B cell (primary cell): ENCODE measurements around the gene TMED6. TPM values are rescaled to one million over a fixed set of nuclear protein-coding genes. Genes with fewer than 3 reads are reported as not detected.
A peak's percentile ranks its signal among the peaks of the same experiment; 100 is the strongest.

ENCODE experiments used
- ATAC-seq: fragments of 200-7000 bp; cut with Tn5 transposase; one replicate; pipeline ENCODE4 v1.10.0; 2021; ENCODE audit warnings: low read depth, mild to moderate bottlenecking, moderate number of reproducible peaks, moderate library complexity
- CTCF ChIA-PET: fragments of 350-600 bp; sonication (Branson Sonifier 250); formaldehyde crosslinking; loops from one replicate; lab custom pipeline; 2021; ENCODE audit warnings: antibody characterized with exemption, inconsistent platforms; lab: Charles Lee
- POLR2A ChIA-PET: fragments of 350-600 bp; sonication (Branson Sonifier 250); formaldehyde crosslinking; loops from one replicate; lab custom pipeline; 2021; ENCODE audit warnings: antibody characterized with exemption; lab: Charles Lee
- DNase-seq: peaks from one replicate; pipeline ENCODE4 v3.0.0; 2013
- H2AFZ ChIP-seq: 2 replicates; pipeline ENCODE4 v1.6.1; 2012; ENCODE audit warnings: mild to moderate bottlenecking, low read depth, low read length; ENCODE audit not compliant: insufficient read depth, poor library complexity, severe bottlenecking
- H3K27ac ChIP-seq, 2 donors: 1 replicate in 1 of 2; 2 replicates in 1 of 2; pipeline ENCODE4 v1.5.1; 2012 to 2013; ENCODE audit warnings: low read length in 2 of 2, mild to moderate bottlenecking in 2 of 2, moderate library complexity in 1 of 2
- H3K27me3 ChIP-seq, 4 experiments: fragments of 200-600 bp in 1 of 4; sonication (generic) in 1 of 4; replicated peaks in 1 of 4; 1 replicate in 2 of 4; 2 replicates in 2 of 4; pipeline versions ENCODE4 v1.6.1 to v1.7.0; 2013 to 2016; ENCODE audit warnings: low read length in 3 of 4, mild to moderate bottlenecking in 2 of 4, mixed read lengths in 1 of 4, moderate library complexity in 1 of 4; ENCODE audit not compliant: insufficient read depth in 4 of 4, control insufficient read depth in 3 of 4; ENCODE audit errors: control extremely low read depth in 1 of 4
- H3K36me3 ChIP-seq, 2 experiments: replicated peaks in 1 of 2; 1 replicate in 1 of 2; 2 replicates in 1 of 2; pipeline versions ENCODE4 v1.6.1 to v1.7.1; 2013; ENCODE audit warnings: low read length in 1 of 2; ENCODE audit not compliant: insufficient read depth in 2 of 2, control insufficient read depth in 1 of 2; ENCODE audit errors: control extremely low read depth in 1 of 2, extremely low read depth in 1 of 2
- H3K4me1 ChIP-seq, 2 donors: fragments of 200-600 bp in 1 of 2; sonication (generic) in 1 of 2; 1 replicate in 1 of 2; 2 replicates in 1 of 2; pipeline versions ENCODE4 v1.5.1 to v1.6.1; 2013 to 2017; ENCODE audit warnings: low read length in 2 of 2; ENCODE audit not compliant: control insufficient read depth in 2 of 2, insufficient read depth in 2 of 2
- H3K4me2 ChIP-seq: replicated peaks from 2 replicates; pipeline ENCODE3; 2012; ENCODE audit warnings: mild to moderate bottlenecking, low read depth, low read length; ENCODE audit not compliant: poor library complexity, severe bottlenecking
- H3K4me3 ChIP-seq, 5 experiments: fragments of 200-600 bp in 1 of 5; sonication (generic) in 1 of 5; 1 replicate in 3 of 5; 2 replicates in 2 of 5; pipeline versions ENCODE4 v1.5.1 to v1.7.0; 2011 to 2016; ENCODE audit warnings: low read length in 4 of 5, mild to moderate bottlenecking in 4 of 5, low read depth in 2 of 5, control low read depth in 1 of 5, moderate library complexity in 1 of 5; ENCODE audit not compliant: insufficient read depth in 1 of 5; ENCODE audit errors: control extremely low read depth in 1 of 5, extremely low read depth in 1 of 5
- H3K79me2 ChIP-seq: fragments of 200-600 bp; sonication (generic); one replicate; pipeline ENCODE4 v1.6.0; 2016; ENCODE audit warnings: low read length; ENCODE audit not compliant: control insufficient read depth, insufficient read depth
- H3K9ac ChIP-seq: fragments of 200-600 bp; sonication (generic); 2 replicates; pipeline ENCODE4 v1.6.1; 2017; ENCODE audit warnings: mild to moderate bottlenecking, low read length, moderate library complexity
- H3K9me3 ChIP-seq, 3 donors: one replicate each; pipeline versions ENCODE4 v1.6.1 to v1.7.1; 2013; ENCODE audit warnings: low read length in 2 of 3; ENCODE audit not compliant: control insufficient read depth in 2 of 3, insufficient read depth in 1 of 3; ENCODE audit errors: control extremely low read depth in 1 of 3
- H4K20me1 ChIP-seq: 2 replicates; pipeline ENCODE4 v1.6.0; 2012; ENCODE audit warnings: mild to moderate bottlenecking, low read length; ENCODE audit not compliant: insufficient read depth, control insufficient read depth, poor library complexity, severe bottlenecking
- H3K27ac Mint-ChIP-seq: one replicate; pipeline ENCODE4 v1.8.0; 2021; ENCODE audit warnings: mixed read lengths
- H3K27me3 Mint-ChIP-seq: one replicate; pipeline ENCODE4 v1.8.0; 2021; ENCODE audit warnings: mixed read lengths
- H3K4me1 Mint-ChIP-seq: one replicate; pipeline ENCODE4 v1.8.0; 2021; ENCODE audit warnings: mixed read lengths
- H3K4me3 Mint-ChIP-seq: one replicate; pipeline ENCODE4 v1.8.0; 2021; ENCODE audit warnings: mixed read lengths
- H3K9me3 Mint-ChIP-seq: one replicate; pipeline ENCODE4 v1.8.0; 2022; ENCODE audit warnings: mixed read lengths; ENCODE audit not compliant: insufficient read depth
- CTCF ChIP-seq: fragments of 200-600 bp; IDR thresholded peaks from one replicate; pipeline ENCODE4 v1.8.0; 2022; ENCODE audit warnings: antibody characterized with exemption, mild to moderate bottlenecking
- EZH2 ChIP-seq: IDR thresholded peaks from 2 replicates; pipeline ENCODE4 v1.6.1; 2012; ENCODE audit warnings: borderline replicate concordance, low read depth, mild to moderate bottlenecking, moderate library complexity, low read length; ENCODE audit not compliant: insufficient read depth, poor library complexity, severe bottlenecking
- WGBS: methylation state at CpG from one replicate; pipeline ENCODE4 v1.1.5; 2013; ENCODE audit warnings: missing lambda C conversion rate; ENCODE audit not compliant: insufficient coverage; 5-methylcytosine and 5-hydroxymethylcytosine counted together
- intact Hi-C: fragments of 100-400 bp; cut with micrococcal nuclease; formaldehyde crosslinking; loops from one replicate; pipeline ENCODE4 v1.10.0; 2022
- polyA plus RNA-seq: library from polyadenylated mRNA; depleted of rRNA; stranded (reverse); fragments of >200 nt; gene quantifications from 2 replicates; pipeline ENCODE4 v1.2.3, GENCODE V29; 2012
- total RNA-seq, 2 donors: library from RNA; stranded (reverse); fragments of 120-200 nt in 1 of 2; gene quantifications; 1 replicate in 1 of 2; 2 replicates in 1 of 2; pipeline versions ENCODE4 v1.2.3 to v1.2.4, GENCODE V29; 2013 to 2022

TMED6 gene
- total and polyA plus RNA-seq, 2 donors (not counting 1 experiment from before 2014, with no cell fraction given): 0.78 to 4.5 TPM

- Histone ChIP-seq H3K9me3 (no peaks in the 10 kb centered on the region), H3K36me3 (peaks cover 2 to 84% of the 10 kb centered on the region in 2 experiments), H4K20me1 (peaks cover 93% of the 10 kb centered on the region), H3K79me2 (peaks cover 81% of the 10 kb centered on the region), H3K4me3 (no peak overlapping the region), H3K27ac (no peak overlapping the region), H3K4me2 (no peak overlapping the region), H3K9ac (no peak overlapping the region), H2AFZ (no peak overlapping the region), H3K27me3 (no peaks in the 10 kb centered on the region), H3K4me1 (no peaks in the 10 kb centered on the region)
- CTCF ChIA-PET: no interaction called here
- Mint-ChIP-seq H3K9me3 (no peaks in the 10 kb centered on the region), H3K4me3 (no peak overlapping the region), H3K4me1 (peaks cover 6% of the 10 kb centered on the region), H3K27ac (peak overlapping the region; percentile 10), H3K27me3 (no peaks in the 10 kb centered on the region)
- no peak for TF ChIP-seq CTCF
- no peak for TF ChIP-seq EZH2
- DNase-seq: no peak
- POLR2A ChIA-PET: no interaction called here
- ATAC-seq: no peak
- intact Hi-C loops: loop anchor here (10.0 kb wide), 1 partner anchor 785 kb away; the partner anchor contains the start of gene ZFP90
- 97% methylated on average over 25 of the region's 30 CpGs for WGBS
Measured at GRCh38 chr16:69319826-69320739, 31.5 kb downstream of the TMED6 start.

GRCh38 chr16:69319381-69319780, 32.2 kb downstream of the TMED6 start:
- H3K9ac ChIP-seq: no peak overlapping the region
- no peak overlapping the region for H3K4me2 ChIP-seq
- POLR2A ChIA-PET: no interaction called here
- Mint-ChIP-seq H3K4me3 (no peak overlapping the region), H3K9me3 (no peaks in the 10 kb centered on the region), H3K27me3 (no peaks in the 10 kb centered on the region), H3K4me1 (peaks cover 8% of the 10 kb centered on the region), H3K27ac (no peak overlapping the region)
- H3K36me3 ChIP-seq: peaks cover 2 to 86% of the 10 kb centered on the region in 2 experiments
- TF ChIP-seq EZH2 (no peak), CTCF (no peak)
- H3K4me1 ChIP-seq: no peaks in the 10 kb centered on the region
- DNase-seq (no peak), ATAC-seq (no peak)
- H3K9me3 ChIP-seq: no peaks in the 10 kb centered on the region
- no peak overlapping the region for H2AFZ ChIP-seq
- CTCF ChIA-PET: no interaction called here
- intact Hi-C loops: loop anchor here (10.0 kb wide), 1 partner anchor 785 kb away; the partner anchor contains the start of gene ZFP90
- H3K4me3 ChIP-seq: no peak overlapping the region
- no peak overlapping the region for H3K27ac ChIP-seq
- peaks cover 93% of the 10 kb centered on the region for H4K20me1 ChIP-seq
- peaks cover 81% of the 10 kb centered on the region for H3K79me2 ChIP-seq
- no peaks in the 10 kb centered on the region for H3K27me3 ChIP-seq
- 95% methylated on average over 7 of the region's 9 CpGs for WGBS
